Measurements from ENCODE around the gene SLC5A12. TPM values are rescaled to one million over a fixed set of nuclear protein-coding genes. Genes with fewer than 3 reads are reported as not detected.

The SLC5A12 gene
- total RNA-seq, 1 donor = 0.43 TPM

GRCh38 chr11:26710489-26710888, 11.4 kb downstream of the SLC5A12 start:
- TF ChIP-seq CTCF (IDR thresholded peaks at IDR 0.05; ENCODE audit: insufficient read depth, low read depth, low read length) = no peak
- no peak overlapping the region for H3K4me3 ChIP-seq (ENCODE audit: low read depth, low read length)
- DNase-seq (ENCODE audit: low read depth) = no peak

- H3K4me3 ChIP-seq (ENCODE audit: low read depth, low read length) = no peak overlapping the region
- no peak for DNase-seq (ENCODE audit: low read depth)
- TF ChIP-seq CTCF (IDR thresholded peaks at IDR 0.05; ENCODE audit: insufficient read depth, low read depth, low read length) = no peak
These were observed 13.0 kb downstream of the SLC5A12 start for GRCh38 chr11:26708736-26709456.

- H3K4me3 ChIP-seq (ENCODE audit: low read depth, low read length) = no peak overlapping the region
- no peak for TF ChIP-seq CTCF (IDR thresholded peaks at IDR 0.05; ENCODE audit: insufficient read depth, low read depth, low read length)
- DNase-seq (ENCODE audit: low read depth) = no peak
These were observed 15.7 kb downstream of the SLC5A12 start for GRCh38 chr11:26706181-26706580.

GRCh38 chr11:26704249-26704648, 17.6 kb downstream of the SLC5A12 start:
- no peak for TF ChIP-seq CTCF (IDR thresholded peaks at IDR 0.05; ENCODE audit: insufficient read depth, low read depth, low read length)

GRCh38 chr11:26703411-26704191, 18.3 kb downstream of the SLC5A12 start:
- no peak for DNase-seq (ENCODE audit: low read depth)
- no peak for TF ChIP-seq CTCF (IDR thresholded peaks at IDR 0.05; ENCODE audit: insufficient read depth, low read depth, low read length)
- H3K4me3 ChIP-seq (ENCODE audit: low read depth, low read length) = no peak overlapping the region

More at GRCh38 chr11:26704249-26704648, 17.6 kb downstream of the SLC5A12 start:
- no peak overlapping the region for H3K4me3 ChIP-seq (ENCODE audit: low read depth, low read length)
- DNase-seq (ENCODE audit: low read depth) = no peak

GRCh38 chr11:26702406-26702805, 19.5 kb downstream of the SLC5A12 start:
- DNase-seq (ENCODE audit: low read depth) = no peak
- no peak for TF ChIP-seq CTCF (IDR thresholded peaks at IDR 0.05; ENCODE audit: insufficient read depth, low read depth, low read length)

More at GRCh38 chr11:26702406-26702805, 19.5 kb downstream of the SLC5A12 start:
- H3K4me3 ChIP-seq (ENCODE audit: low read depth, low read length) = no peak overlapping the region
